Upper lobe of right lung (tissue), 1 donor: Measurements from ENCODE around the gene IDUA. TPM values are rescaled to one million over a fixed set of nuclear protein-coding genes. Genes with fewer than 3 reads are reported as not detected.

ENCODE experiments used
- ATAC-seq: fragments of 200-7000 bp; cut with Tn5 transposase; one replicate; pipeline ENCODE4 v1.9.1; 2020; ENCODE audit warnings: mild to moderate bottlenecking, moderate library complexity
- DNase-seq: peaks from one replicate; pipeline ENCODE4 v3.0.0-alpha.2; 2020
- H3K27ac ChIP-seq: fragments of 200-600 bp; one replicate; pipeline ENCODE4 v1.8.0; 2022
- H3K27me3 ChIP-seq: fragments of 200-600 bp; one replicate; pipeline ENCODE4 v1.8.0; 2022; ENCODE audit warnings: mild to moderate bottlenecking
- H3K36me3 ChIP-seq: fragments of 200-600 bp; one replicate; pipeline ENCODE4 v1.8.0; 2022
- H3K4me1 ChIP-seq: fragments of 200-600 bp; one replicate; pipeline ENCODE4 v1.8.0; 2022
- H3K4me3 ChIP-seq: fragments of 200-600 bp; one replicate; pipeline ENCODE4 v1.8.0; 2022; ENCODE audit warnings: mild to moderate bottlenecking
- H3K9me3 ChIP-seq: fragments of 200-600 bp; one replicate; pipeline ENCODE4 v1.8.0; 2022
- intact Hi-C: fragments of 100-400 bp; cut with DNase I; formaldehyde crosslinking; loops from one replicate; pipeline ENCODE4 v1.11.0; 2022
- total RNA-seq: library from RNA; stranded (reverse); fragmentation: NEBNext Ultra II Directional; extraction: Animal tissue kit (Norgen Biotek cat#: 25700); gene quantifications from one replicate; pipeline ENCODE4 v1.2.1, GENCODE V29; 2021
- TF ChIP-seq, protein P1 (sequence below): fragments of 200-600 bp; IDR thresholded peaks from one replicate; pipeline ENCODE4 v1.8.0; 2022; ENCODE audit warnings: antibody characterized with exemption
- donor health status: DM: no; HTN: yes; CAD: no; lungs with severe emphysema.

IDUA gene
- total RNA-seq, 1 donor from 2014 or later = 49.2 TPM

DNA sequence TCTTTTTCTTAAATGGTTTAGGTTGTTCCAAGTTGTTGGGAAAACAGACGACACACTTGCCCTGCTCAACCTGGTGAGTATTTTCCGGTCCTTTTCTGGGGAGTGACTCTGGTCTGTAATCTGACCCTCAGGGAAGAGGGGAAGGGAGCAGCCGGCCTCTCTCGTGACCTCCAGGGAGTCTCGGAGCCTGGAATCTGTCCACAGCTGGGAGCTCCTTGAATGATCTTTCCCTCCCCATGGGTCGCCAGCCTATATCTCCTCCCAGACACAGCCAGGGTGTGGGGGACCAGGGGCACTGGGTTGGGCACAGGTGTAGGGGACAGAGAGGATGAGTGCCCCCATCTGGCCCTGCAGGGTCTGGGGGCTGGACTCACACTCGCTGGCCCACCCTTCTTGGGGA lies 35.7 kb upstream of the IDUA start:
- H3K27me3 ChIP-seq = no peaks in the 10 kb centered on the region
- TF ChIP-seq, protein P1, sequence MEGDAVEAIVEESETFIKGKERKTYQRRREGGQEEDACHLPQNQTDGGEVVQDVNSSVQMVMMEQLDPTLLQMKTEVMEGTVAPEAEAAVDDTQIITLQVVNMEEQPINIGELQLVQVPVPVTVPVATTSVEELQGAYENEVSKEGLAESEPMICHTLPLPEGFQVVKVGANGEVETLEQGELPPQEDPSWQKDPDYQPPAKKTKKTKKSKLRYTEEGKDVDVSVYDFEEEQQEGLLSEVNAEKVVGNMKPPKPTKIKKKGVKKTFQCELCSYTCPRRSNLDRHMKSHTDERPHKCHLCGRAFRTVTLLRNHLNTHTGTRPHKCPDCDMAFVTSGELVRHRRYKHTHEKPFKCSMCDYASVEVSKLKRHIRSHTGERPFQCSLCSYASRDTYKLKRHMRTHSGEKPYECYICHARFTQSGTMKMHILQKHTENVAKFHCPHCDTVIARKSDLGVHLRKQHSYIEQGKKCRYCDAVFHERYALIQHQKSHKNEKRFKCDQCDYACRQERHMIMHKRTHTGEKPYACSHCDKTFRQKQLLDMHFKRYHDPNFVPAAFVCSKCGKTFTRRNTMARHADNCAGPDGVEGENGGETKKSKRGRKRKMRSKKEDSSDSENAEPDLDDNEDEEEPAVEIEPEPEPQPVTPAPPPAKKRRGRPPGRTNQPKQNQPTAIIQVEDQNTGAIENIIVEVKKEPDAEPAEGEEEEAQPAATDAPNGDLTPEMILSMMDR = no peak
- H3K4me1 ChIP-seq = no peaks in the 10 kb centered on the region
- H3K36me3 ChIP-seq = peaks cover 8% of the 10 kb centered on the region
- no peak overlapping the region for H3K4me3 ChIP-seq
- no peak overlapping the region for H3K27ac ChIP-seq
- DNase-seq = peak; percentile 46
- ATAC-seq = no peak
- no peaks in the 10 kb centered on the region for H3K9me3 ChIP-seq
- intact Hi-C loops = no loop called here

DNA sequence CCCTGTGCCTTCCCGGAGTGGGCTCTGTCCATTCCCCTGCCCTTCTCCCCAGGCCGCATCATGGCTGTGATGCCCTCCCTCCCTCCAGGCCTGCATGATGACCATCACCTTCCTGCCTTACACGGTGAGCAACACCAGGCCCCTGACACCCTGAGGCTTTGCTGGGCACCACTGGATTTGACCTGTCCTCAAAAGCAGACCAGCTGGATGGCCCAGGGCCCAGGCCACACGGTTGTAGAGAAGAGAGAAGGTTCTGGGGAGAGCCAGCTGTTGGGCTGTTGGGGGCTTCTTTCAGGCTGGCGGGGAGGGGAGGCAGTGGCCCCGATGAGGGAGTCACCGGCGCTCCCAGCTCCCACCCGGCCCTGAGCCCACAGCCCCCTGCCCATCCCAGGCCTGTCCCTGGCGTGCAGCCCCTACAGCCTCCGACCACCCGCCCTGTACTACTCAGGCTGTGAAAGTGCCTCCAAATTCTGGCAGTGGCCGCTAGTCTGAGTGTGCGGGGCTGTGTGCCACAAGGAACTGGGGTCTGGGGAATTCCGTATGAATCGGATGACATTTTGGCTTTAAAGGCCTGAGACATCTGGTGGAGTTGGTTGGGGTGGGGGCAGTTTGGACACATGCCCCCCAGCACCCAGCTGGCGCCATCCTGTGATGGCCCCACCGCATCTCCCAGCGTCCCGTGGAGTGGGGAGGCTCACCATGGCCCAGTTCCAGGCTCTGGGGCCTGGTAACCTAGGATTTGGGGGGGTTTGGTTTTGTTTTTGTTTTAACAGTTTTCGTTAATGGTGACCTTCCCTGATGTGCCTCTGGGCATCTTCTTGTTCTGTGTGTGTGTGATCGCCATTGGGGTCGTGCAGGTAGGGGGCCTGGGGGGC lies 35.0 kb upstream of the IDUA start:
- peak; percentile 57 for DNase-seq
- H3K27me3 ChIP-seq = no peaks in the 10 kb centered on the region
- H3K27ac ChIP-seq = no peak overlapping the region
- no peaks in the 10 kb centered on the region for H3K4me1 ChIP-seq
- no peak overlapping the region for H3K4me3 ChIP-seq
- TF ChIP-seq, protein P1 = no peak
- H3K9me3 ChIP-seq = no peaks in the 10 kb centered on the region
- intact Hi-C loops = no loop called here
- H3K36me3 ChIP-seq = peaks cover 8% of the 10 kb centered on the region
- no peak for ATAC-seq

DNA sequence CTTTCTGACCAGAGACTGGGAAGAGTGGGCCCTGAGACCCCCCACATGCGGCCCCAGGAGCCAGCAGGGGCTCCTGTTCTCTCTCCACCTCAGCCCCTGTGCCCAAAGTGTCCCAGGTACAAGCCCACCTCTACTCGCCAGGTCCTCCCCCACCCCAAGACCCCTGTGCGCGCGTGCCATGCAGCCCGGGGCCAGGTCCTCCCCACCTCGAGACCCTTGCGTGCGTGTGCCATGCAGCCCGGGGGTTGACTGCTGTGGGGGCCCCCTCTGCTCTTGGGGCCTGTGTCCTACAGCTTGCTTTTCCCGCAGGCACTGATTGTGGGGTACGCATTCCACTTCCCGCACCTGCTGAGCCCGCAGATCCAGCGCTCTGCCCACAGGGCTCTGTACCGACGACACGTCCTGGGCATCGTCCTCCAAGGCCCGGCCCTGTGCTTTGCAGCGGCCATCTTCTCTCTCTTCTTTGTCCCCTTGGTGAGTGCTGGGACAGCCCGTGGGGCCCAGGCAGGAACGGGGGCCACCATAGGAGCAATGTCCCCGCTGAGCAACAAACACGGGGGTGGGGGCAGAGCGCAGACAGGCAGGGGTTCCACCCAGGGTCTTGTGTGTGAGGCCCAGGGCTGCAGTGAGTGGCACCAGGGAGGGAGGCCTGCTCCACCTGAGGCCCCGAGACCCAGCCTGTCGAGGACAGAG lies 33.8 kb upstream of the IDUA start:
- Histone ChIP-seq H3K4me3 (no peak overlapping the region), H3K9me3 (no peaks in the 10 kb centered on the region), H3K27me3 (no peaks in the 10 kb centered on the region), H3K36me3 (peaks cover 8% of the 10 kb centered on the region), H3K27ac (no peak overlapping the region), H3K4me1 (no peaks in the 10 kb centered on the region)
- TF ChIP-seq, protein P1 = no peak
- intact Hi-C loops = no loop called here
- no peak for ATAC-seq
- peak; percentile 62 for DNase-seq

DNA sequence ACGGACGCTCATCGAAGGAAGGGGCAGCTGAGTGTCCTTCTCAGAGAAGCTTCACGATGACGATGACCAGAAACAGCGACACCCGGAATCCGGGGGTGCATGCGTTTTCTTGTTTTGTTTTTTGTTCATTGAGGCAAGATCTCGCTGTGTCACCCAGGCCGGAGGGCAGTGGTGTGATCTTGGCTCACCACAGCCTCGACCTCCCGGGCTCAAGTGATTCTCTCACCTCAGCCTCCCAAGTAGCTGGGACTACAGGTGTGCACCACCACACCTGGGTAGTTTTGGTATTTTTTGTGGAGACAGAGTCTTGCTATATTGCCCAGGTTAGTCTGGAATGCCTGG lies 33.3 kb upstream of the IDUA start:
- peaks cover 8% of the 10 kb centered on the region for H3K36me3 ChIP-seq
- DNase-seq = no peak
- ATAC-seq = no peak
- no peaks in the 10 kb centered on the region for H3K9me3 ChIP-seq
- intact Hi-C loops = no loop called here
- no peaks in the 10 kb centered on the region for H3K27me3 ChIP-seq
- H3K4me3 ChIP-seq = no peak overlapping the region
- no peaks in the 10 kb centered on the region for H3K4me1 ChIP-seq
- TF ChIP-seq, protein P1 = no peak
- no peak overlapping the region for H3K27ac ChIP-seq

DNA sequence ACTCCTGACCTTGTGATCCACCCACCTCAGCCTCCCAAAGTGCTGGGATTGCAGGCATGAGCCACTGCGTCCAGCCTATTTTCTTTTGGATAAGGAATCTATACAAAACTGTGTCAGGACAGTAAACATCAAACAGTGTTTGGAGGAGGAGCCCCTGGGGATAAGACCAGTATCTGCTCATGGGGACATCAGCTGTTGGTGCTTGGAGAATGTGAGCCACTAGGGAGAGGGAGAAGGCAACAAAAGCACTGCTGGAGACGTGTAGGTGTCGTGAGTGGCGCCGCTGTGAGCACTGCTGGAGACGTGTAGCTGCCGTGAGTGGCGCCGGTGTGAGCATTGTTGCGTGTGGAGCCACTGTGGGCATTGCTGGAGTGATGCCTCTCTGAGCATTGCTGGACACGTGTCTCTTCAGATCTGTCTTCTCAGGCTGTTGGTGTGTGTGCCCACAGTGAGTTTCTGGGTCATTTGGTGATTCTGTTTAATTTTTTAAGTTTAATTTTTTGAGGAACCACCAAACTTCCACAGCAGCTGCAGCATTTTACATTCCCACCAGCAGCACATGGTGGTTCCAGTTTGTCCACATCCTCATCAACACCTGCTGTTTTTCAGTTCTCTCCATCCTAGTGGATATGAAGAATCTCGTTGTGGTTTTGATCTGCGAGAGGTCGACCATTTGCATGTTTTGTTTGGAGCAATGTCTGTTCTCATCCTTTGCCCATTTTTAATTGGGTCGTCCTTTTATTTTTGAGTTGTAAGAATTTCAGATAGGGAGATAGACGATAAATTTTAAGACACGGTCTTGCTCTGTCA lies 32.4 kb upstream of the IDUA start:
- peak; percentile 16 for DNase-seq
- H3K9me3 ChIP-seq = no peaks in the 10 kb centered on the region
- H3K27me3 ChIP-seq = no peaks in the 10 kb centered on the region
- no peak overlapping the region for H3K4me3 ChIP-seq
- intact Hi-C loops = no loop called here
- TF ChIP-seq, protein P1 = no peak
- H3K4me1 ChIP-seq = no peaks in the 10 kb centered on the region
- no peak overlapping the region for H3K27ac ChIP-seq
- peaks cover 8% of the 10 kb centered on the region for H3K36me3 ChIP-seq
- ATAC-seq = no peak
